Suprapubic skin (tissue), 3 donors: ENCODE results near the gene GTF2H2.
"Not testable (repeated sequence)": the region's sequence is repeated elsewhere in the genome, so short reads cannot be mapped to it uniquely, and the experiment has no call there.

Source experiments
- CTCF ChIP-seq, 2 donors: fragments of 200-600 bp in 1 of 2; fragments of 450-650 bp in 1 of 2; sonication (generic) in 1 of 2; IDR thresholded peaks; one replicate each; pipeline ENCODE4 v1.5.1; 2016 to 2019; ENCODE audit warnings: antibody characterized with exemption in 2 of 2, mild to moderate bottlenecking in 1 of 2, moderate library complexity in 1 of 2
- POLR2AphosphoS5 ChIP-seq, 3 donors: sonication (generic); formaldehyde crosslinking; IDR thresholded peaks; one replicate each; pipeline ENCODE4 v1.6.1; 2017; ENCODE audit warnings: antibody characterized with exemption in 3 of 3

DNA sequence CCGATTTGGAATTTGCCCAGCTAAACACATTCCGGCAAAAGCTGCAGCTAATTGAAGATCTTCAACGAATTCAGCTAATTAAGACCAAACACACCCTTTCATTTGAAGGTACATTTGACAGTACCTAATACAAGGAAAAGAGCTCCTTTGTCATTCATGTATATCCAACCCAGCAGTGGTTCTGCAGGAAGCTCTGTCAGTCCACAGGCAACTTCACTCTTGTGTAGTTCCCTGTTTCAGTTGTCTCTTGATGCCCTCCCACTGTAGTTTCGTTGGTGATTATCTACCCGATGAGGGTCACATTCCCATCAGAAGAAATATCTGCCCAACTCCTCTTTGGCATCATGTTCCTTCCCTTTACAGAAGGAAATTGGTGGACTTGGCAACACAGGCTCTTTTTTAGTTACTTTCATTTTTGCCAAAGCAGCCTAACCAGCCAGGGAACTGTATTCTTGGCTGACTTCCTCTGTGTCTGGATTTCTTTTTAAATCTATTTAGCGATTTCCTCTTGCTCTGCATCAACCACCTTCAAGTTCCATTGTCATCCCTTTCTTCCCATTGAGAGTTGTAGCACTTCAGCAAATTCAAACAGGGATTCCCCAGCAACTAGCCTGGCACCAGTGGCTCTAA is 49.0 kb downstream of the GTF2H2 start:
- not testable (repeated sequence) for TF ChIP-seq CTCF, POLR2AphosphoS5 (IDR thresholded peaks at IDR 0.05)
